ENCODE data around the gene AMIGO2. TPM values are rescaled to one million over a fixed set of nuclear protein-coding genes. Genes with fewer than 3 reads are reported as not detected.

Gene AMIGO2
- total RNA-seq, 1 donor from 2014 or later: 25.2 TPM

DNA sequence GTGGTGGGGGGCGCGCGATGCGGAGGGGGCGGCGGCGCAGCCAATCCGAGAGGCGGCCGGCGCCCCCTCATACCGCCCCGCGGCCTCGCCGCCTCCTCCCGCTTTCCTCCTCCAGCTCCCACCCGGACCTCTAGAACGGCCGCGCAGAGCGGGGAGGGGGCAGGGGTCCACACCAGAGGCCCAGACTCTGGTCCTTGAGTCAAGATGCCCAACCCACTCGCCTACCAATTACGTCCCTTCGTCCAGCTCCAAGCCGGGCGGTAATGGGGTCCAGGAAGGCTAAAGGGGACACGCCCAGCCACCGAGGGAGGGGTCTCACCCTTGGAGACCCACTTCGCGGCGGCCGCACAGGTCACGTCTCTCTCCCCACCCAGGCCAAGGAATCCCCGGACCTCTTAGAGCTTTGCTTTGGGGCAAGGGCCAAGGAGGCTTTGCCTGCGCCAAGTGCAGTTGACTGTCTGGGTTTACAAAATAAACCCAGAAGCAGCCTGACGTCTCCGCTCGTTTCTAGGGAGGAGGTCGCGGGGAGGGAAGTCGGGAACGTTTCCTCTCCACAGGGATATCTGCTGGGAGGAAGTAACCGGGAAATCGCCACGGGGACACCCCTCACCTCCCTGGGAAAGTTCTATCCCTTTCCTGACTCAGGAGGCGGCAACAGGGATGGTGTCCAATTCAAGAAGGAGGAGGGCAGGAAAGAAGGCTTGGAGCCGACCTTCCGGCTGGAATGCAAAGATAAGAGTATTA is 394 bp upstream of the AMIGO2 start:
- peak overlapping the region; percentile 93 for H3K4me2 ChIP-seq (ENCODE audit: low read length)
- Mint-ChIP-seq H3K36me3 (ENCODE audit: low read depth, unreplicated experiment) (peaks cover 1% of the 10 kb centered on the region), H3K27me3 (ENCODE audit: low read depth, unreplicated experiment) (peaks cover 9% of the 10 kb centered on the region), H3K27ac (ENCODE audit: unreplicated experiment) (peak overlapping the region; percentile 86), H3K4me1 (ENCODE audit: low read depth, unreplicated experiment) (peaks cover 58% of the 10 kb centered on the region), H3K9me3 (ENCODE audit: unreplicated experiment) (peaks cover 2% of the 10 kb centered on the region), H3K4me3 (ENCODE audit: unreplicated experiment) (peak overlapping the region; percentile 91)
- peaks cover 64% of the 10 kb centered on the region for H3K79me2 ChIP-seq (ENCODE audit: insufficient read depth, low read length)
- DNase-seq (ENCODE audit: low read depth) (peak; percentile 71), FAIRE-seq (no peak)
- peak overlapping the region; percentile 97 for H3K27ac ChIP-seq (ENCODE audit: low read depth, low read length)
- H3K9ac ChIP-seq (ENCODE audit: low read length): peak overlapping the region; percentile 97
- peak overlapping the region; percentile 38 for H2AFZ ChIP-seq (ENCODE audit: low read depth, low read length)
- H3K4me1 ChIP-seq (ENCODE audit: insufficient read depth, low read length): peaks cover 54% of the 10 kb centered on the region
- peaks cover 24% of the 10 kb centered on the region for H4K20me1 ChIP-seq (ENCODE audit: insufficient read depth, low read length)
- H3K9me3 ChIP-seq (ENCODE audit: insufficient read depth, low read depth, low read length): no peaks in the 10 kb centered on the region
- H3K27me3 ChIP-seq (ENCODE audit: insufficient read depth, low read length): no peaks in the 10 kb centered on the region
- H3K36me3 ChIP-seq (ENCODE audit: insufficient read depth, low read length): peaks cover 12% of the 10 kb centered on the region
- no peak for TF ChIP-seq EZH2 (IDR thresholded peaks at IDR 0.05; ENCODE audit: insufficient read depth, low read length)
- TF ChIP-seq, protein P1, sequence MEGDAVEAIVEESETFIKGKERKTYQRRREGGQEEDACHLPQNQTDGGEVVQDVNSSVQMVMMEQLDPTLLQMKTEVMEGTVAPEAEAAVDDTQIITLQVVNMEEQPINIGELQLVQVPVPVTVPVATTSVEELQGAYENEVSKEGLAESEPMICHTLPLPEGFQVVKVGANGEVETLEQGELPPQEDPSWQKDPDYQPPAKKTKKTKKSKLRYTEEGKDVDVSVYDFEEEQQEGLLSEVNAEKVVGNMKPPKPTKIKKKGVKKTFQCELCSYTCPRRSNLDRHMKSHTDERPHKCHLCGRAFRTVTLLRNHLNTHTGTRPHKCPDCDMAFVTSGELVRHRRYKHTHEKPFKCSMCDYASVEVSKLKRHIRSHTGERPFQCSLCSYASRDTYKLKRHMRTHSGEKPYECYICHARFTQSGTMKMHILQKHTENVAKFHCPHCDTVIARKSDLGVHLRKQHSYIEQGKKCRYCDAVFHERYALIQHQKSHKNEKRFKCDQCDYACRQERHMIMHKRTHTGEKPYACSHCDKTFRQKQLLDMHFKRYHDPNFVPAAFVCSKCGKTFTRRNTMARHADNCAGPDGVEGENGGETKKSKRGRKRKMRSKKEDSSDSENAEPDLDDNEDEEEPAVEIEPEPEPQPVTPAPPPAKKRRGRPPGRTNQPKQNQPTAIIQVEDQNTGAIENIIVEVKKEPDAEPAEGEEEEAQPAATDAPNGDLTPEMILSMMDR (IDR thresholded peaks at IDR 0.05; ENCODE audit: insufficient read depth, low read depth, low read length): no peak
- H3K4me3 ChIP-seq (ENCODE audit: insufficient read depth, low read depth, low read length): peak overlapping the region; percentile 92

DNA sequence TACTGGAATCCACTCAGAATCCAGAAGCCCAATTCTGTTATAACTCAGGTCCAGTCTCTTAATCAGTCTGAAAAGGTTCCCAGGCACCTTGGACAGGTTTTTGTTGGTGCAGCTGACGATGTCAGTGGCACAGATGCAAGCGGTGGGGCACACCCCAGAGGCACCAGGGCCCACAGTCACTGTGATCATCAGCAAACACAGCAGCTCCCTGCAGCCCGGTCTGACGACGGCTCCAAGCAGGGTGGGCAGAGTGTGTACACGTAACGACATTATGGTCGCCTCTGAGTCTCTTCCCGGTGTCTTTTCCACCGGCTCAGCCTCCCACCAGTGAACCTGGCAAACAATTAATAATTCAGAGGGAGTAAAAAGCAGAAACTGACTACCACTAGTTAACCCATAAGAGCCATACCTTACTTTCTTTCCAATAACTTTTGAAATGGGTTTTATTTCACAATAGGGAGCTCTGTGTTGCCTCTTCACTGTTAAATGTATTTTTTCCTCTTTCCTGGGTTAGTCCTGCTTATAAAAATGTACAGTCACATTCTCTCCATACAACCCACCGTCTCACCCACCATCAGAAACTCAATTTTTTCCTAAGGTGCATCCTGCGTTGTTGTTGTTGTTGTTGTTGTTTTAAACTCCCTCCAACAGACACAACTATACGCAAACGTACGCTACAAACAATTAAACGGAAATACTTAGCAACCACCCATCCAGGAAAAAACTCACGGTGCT is 859 bp downstream of the AMIGO2 start:
- Mint-ChIP-seq H3K4me3 (ENCODE audit: unreplicated experiment) (peak overlapping the region; percentile 90), H3K4me1 (ENCODE audit: low read depth, unreplicated experiment) (peaks cover 47% of the 10 kb centered on the region), H3K27me3 (ENCODE audit: low read depth, unreplicated experiment) (peaks cover 9% of the 10 kb centered on the region), H3K27ac (ENCODE audit: unreplicated experiment) (peak overlapping the region; percentile 66), H3K9me3 (ENCODE audit: unreplicated experiment) (peaks cover 2% of the 10 kb centered on the region), H3K36me3 (ENCODE audit: low read depth, unreplicated experiment) (peaks cover 1% of the 10 kb centered on the region)
- H3K4me2 ChIP-seq (ENCODE audit: low read length): peak overlapping the region; percentile 93
- no peak overlapping the region for H2AFZ ChIP-seq (ENCODE audit: low read depth, low read length)
- peak overlapping the region; percentile 92 for H3K4me3 ChIP-seq (ENCODE audit: insufficient read depth, low read depth, low read length)
- H3K36me3 ChIP-seq (ENCODE audit: insufficient read depth, low read length): peaks cover 15% of the 10 kb centered on the region
- TF ChIP-seq EZH2 (IDR thresholded peaks at IDR 0.05; ENCODE audit: insufficient read depth, low read length): no peak
- TF ChIP-seq, protein P1 (IDR thresholded peaks at IDR 0.05; ENCODE audit: insufficient read depth, low read depth, low read length): no peak
- peaks cover 59% of the 10 kb centered on the region for H3K79me2 ChIP-seq (ENCODE audit: insufficient read depth, low read length)
- DNase-seq (ENCODE audit: low read depth) (peak; percentile 33), FAIRE-seq (no peak)
- peaks cover 24% of the 10 kb centered on the region for H4K20me1 ChIP-seq (ENCODE audit: insufficient read depth, low read length)
- H3K9ac ChIP-seq (ENCODE audit: low read length): peak overlapping the region; percentile 97
- H3K9me3 ChIP-seq (ENCODE audit: insufficient read depth, low read depth, low read length): no peaks in the 10 kb centered on the region
- H3K27ac ChIP-seq (ENCODE audit: low read depth, low read length): peak overlapping the region; percentile 97
- no peaks in the 10 kb centered on the region for H3K27me3 ChIP-seq (ENCODE audit: insufficient read depth, low read length)
- H3K4me1 ChIP-seq (ENCODE audit: insufficient read depth, low read length): peaks cover 42% of the 10 kb centered on the region
